ENCODE data around the gene TMEM212. TPM values are rescaled to one million over a fixed set of nuclear protein-coding genes. Genes with fewer than 3 reads are reported as not detected.

TMEM212 gene
- total RNA-seq, 4 donors from 2014 or later: not detected

- TF ChIP-seq EP300 (IDR thresholded peaks at IDR 0.05): no peak
- peaks cover 11 to 19% (median 16%) of the 10 kb centered on the region in 4 donors for H3K4me1 ChIP-seq
- H3K36me3 ChIP-seq: no peaks in the 10 kb centered on the region
- no peak overlapping the region for H3K27ac ChIP-seq (replicated peaks in 1 of 4)
- H3K9me3 ChIP-seq: no peaks in the 10 kb centered on the region
- DNase-seq (ENCODE audit: extremely low spot score): no peak
- intact Hi-C loops (cut with DNase I): no loop called here
- WGBS: 92% methylated on average over 3 of the region's 3 CpGs
- no peaks in the 10 kb centered on the region for H3K27me3 ChIP-seq
- no peak overlapping the region for H3K4me3 ChIP-seq
Observed at GRCh38 chr3:171827385-171827784, 15.8 kb upstream of the TMEM212 start.

- intact Hi-C loops (cut with DNase I): no loop called here
Observed at GRCh38 chr3:171827836-171828458, 15.2 kb upstream of the TMEM212 start.

GRCh38 chr3:171828902-171829770 is 14.0 kb upstream of the TMEM212 start:
- H3K36me3 ChIP-seq: no peaks in the 10 kb centered on the region
- WGBS: 85% methylated on average over 5 of the region's 5 CpGs
- H3K27me3 ChIP-seq: no peaks in the 10 kb centered on the region
- TF ChIP-seq POLR2AphosphoS5 (IDR thresholded peaks at IDR 0.05) (no peak), EP300 (IDR thresholded peaks at IDR 0.05) (no peak), POLR2A (IDR thresholded peaks at IDR 0.05; ENCODE audit: low read depth) (no peak), CTCF (IDR thresholded peaks at IDR 0.05) (no peak)
- no peak for DNase-seq (ENCODE audit: extremely low spot score)
- peaks cover 22 to 35% (median 29%) of the 10 kb centered on the region in 4 donors for H3K4me1 ChIP-seq
- intact Hi-C loops (cut with DNase I): no loop called here
- no peak overlapping the region for H3K4me3 ChIP-seq
- no peaks in the 10 kb centered on the region for H3K9me3 ChIP-seq
- H3K27ac ChIP-seq (replicated peaks in 1 of 4): peak overlapping the region; percentile 46 to 64 (median 55)

More at GRCh38 chr3:171827836-171828458, 15.2 kb upstream of the TMEM212 start:
- Histone ChIP-seq H3K4me1 (peaks cover 11 to 23% (median 17%) of the 10 kb centered on the region in 4 donors), H3K9me3 (no peaks in the 10 kb centered on the region), H3K4me3 (no peak overlapping the region), H3K27ac (replicated peaks in 1 of 4) (no peak overlapping the region), H3K27me3 (no peaks in the 10 kb centered on the region), H3K36me3 (no peaks in the 10 kb centered on the region)
- TF ChIP-seq EP300 (IDR thresholded peaks at IDR 0.05): no peak
- no peak for TF ChIP-seq POLR2AphosphoS5 (IDR thresholded peaks at IDR 0.05)
- no peak for TF ChIP-seq POLR2A (IDR thresholded peaks at IDR 0.05; ENCODE audit: low read depth)
- TF ChIP-seq CTCF (IDR thresholded peaks at IDR 0.05): no peak
- 86% methylated on average over 10 of the region's 10 CpGs for WGBS
- DNase-seq (ENCODE audit: extremely low spot score): no peak

- no peaks in the 10 kb centered on the region for H3K27me3 ChIP-seq
- peak overlapping the region; percentile 46 to 64 (median 52) for H3K27ac ChIP-seq (replicated peaks in 1 of 4)
- H3K4me3 ChIP-seq: no peak overlapping the region
- 17% methylated on average over 6 of the region's 6 CpGs for WGBS
- peaks cover 27 to 41% (median 33%) of the 10 kb centered on the region in 4 donors for H3K4me1 ChIP-seq
- peak; percentile 69 to 84 (median 71) for TF ChIP-seq CTCF (IDR thresholded peaks at IDR 0.05)
- peak; percentile 67 to 80 for TF ChIP-seq POLR2AphosphoS5 (IDR thresholded peaks at IDR 0.05)
- TF ChIP-seq EP300 (IDR thresholded peaks at IDR 0.05): no peak
- no peak for TF ChIP-seq POLR2A (IDR thresholded peaks at IDR 0.05; ENCODE audit: low read depth)
- no peak for DNase-seq (ENCODE audit: extremely low spot score)
- H3K9me3 ChIP-seq: no peaks in the 10 kb centered on the region
- intact Hi-C loops (cut with DNase I): loop anchor here (5.0 kb wide), 1 partner anchor 58 kb away; no protein-coding TSS in a partner anchor
- no peaks in the 10 kb centered on the region for H3K36me3 ChIP-seq
Observed at GRCh38 chr3:171829841-171830517, 13.2 kb upstream of the TMEM212 start.

- Histone ChIP-seq H3K4me3 (no peak overlapping the region), H3K9me3 (no peaks in the 10 kb centered on the region), H3K27ac (replicated peaks in 1 of 4) (peak overlapping the region; percentile 46 to 64 (median 52)), H3K36me3 (no peaks in the 10 kb centered on the region), H3K27me3 (no peaks in the 10 kb centered on the region), H3K4me1 (peaks cover 29 to 41% (median 34%) of the 10 kb centered on the region in 4 donors)
- intact Hi-C loops (cut with DNase I): loop anchor here (5.0 kb wide), 1 partner anchor 58 kb away; no protein-coding TSS in a partner anchor
- DNase-seq (ENCODE audit: extremely low spot score): no peak
- no peak for TF ChIP-seq POLR2AphosphoS5 (IDR thresholded peaks at IDR 0.05)
- no peak for TF ChIP-seq CTCF (IDR thresholded peaks at IDR 0.05)
- no peak for TF ChIP-seq EP300 (IDR thresholded peaks at IDR 0.05)
- TF ChIP-seq POLR2A (IDR thresholded peaks at IDR 0.05; ENCODE audit: low read depth): no peak
Observed at GRCh38 chr3:171830518-171830875, 12.7 kb upstream of the TMEM212 start.
